Suprapubic skin (tissue), 4 donors: Measurements from ENCODE around the gene ZBTB20.

ENCODE experiments used
- EP300 ChIP-seq: sonication (generic); formaldehyde crosslinking; IDR thresholded peaks from one replicate; pipeline ENCODE4 v1.6.1; 2017; ENCODE audit warnings: antibody characterized with exemption
- POLR2A ChIP-seq, 2 donors: fragments of 450-650 bp; IDR thresholded peaks; one replicate each; pipeline ENCODE4 v1.6.1; 2017; ENCODE audit warnings: antibody characterized with exemption in 2 of 2, mild to moderate bottlenecking in 2 of 2, moderate library complexity in 2 of 2
- POLR2AphosphoS5 ChIP-seq, 3 donors: sonication (generic); formaldehyde crosslinking; IDR thresholded peaks; one replicate each; pipeline ENCODE4 v1.6.1; 2017; ENCODE audit warnings: antibody characterized with exemption in 3 of 3
- TF ChIP-seq, protein P1 (sequence below), 2 donors: fragments of 200-600 bp in 1 of 2; fragments of 450-650 bp in 1 of 2; sonication (generic) in 1 of 2; IDR thresholded peaks; one replicate each; pipeline ENCODE4 v1.5.1; 2016 to 2019; ENCODE audit warnings: antibody characterized with exemption in 2 of 2, mild to moderate bottlenecking in 1 of 2, moderate library complexity in 1 of 2

- TF ChIP-seq POLR2A (IDR thresholded peaks at IDR 0.05) (no peak), POLR2AphosphoS5 (IDR thresholded peaks at IDR 0.05) (no peak), EP300 (no peak)
- TF ChIP-seq, protein P1, sequence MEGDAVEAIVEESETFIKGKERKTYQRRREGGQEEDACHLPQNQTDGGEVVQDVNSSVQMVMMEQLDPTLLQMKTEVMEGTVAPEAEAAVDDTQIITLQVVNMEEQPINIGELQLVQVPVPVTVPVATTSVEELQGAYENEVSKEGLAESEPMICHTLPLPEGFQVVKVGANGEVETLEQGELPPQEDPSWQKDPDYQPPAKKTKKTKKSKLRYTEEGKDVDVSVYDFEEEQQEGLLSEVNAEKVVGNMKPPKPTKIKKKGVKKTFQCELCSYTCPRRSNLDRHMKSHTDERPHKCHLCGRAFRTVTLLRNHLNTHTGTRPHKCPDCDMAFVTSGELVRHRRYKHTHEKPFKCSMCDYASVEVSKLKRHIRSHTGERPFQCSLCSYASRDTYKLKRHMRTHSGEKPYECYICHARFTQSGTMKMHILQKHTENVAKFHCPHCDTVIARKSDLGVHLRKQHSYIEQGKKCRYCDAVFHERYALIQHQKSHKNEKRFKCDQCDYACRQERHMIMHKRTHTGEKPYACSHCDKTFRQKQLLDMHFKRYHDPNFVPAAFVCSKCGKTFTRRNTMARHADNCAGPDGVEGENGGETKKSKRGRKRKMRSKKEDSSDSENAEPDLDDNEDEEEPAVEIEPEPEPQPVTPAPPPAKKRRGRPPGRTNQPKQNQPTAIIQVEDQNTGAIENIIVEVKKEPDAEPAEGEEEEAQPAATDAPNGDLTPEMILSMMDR (IDR thresholded peaks at IDR 0.05) = no peak
These were observed 487.0 kb downstream of the ZBTB20 start for GRCh38 chr3:114660124-114660523.
